MM.1S (cell line): ENCODE measurements around the gene PDIA4.

Source experiments
- DNase-seq: peaks from one replicate; pipeline ENCODE4 v3.0.0-alpha.2; 2015
- H2AFZ ChIP-seq: fragments of 300-600 bp; sonication (generic); 2 replicates; pipeline ENCODE4 v1.6.0; 2016; ENCODE audit warnings: antibody characterized with exemption, low read length
- H3F3A ChIP-seq: fragments of 300-600 bp; sonication (generic); 2 replicates; pipeline ENCODE4 v1.6.1; 2016; ENCODE audit warnings: mild to moderate bottlenecking, antibody characterized with exemption, low read length, moderate library complexity, mixed read lengths; ENCODE audit not compliant: insufficient read depth
- H3K27ac ChIP-seq: fragments of 300-600 bp; sonication (generic); 2 replicates; pipeline ENCODE4 v1.5.1; 2016; ENCODE audit warnings: mild to moderate bottlenecking, low read length
- H3K27me3 ChIP-seq: fragments of 300-600 bp; sonication (generic); replicated peaks from 2 replicates; pipeline ENCODE4 v1.6.0; 2016; ENCODE audit warnings: low read length; ENCODE audit not compliant: insufficient read depth
- H3K36me3 ChIP-seq: fragments of 300-600 bp; sonication (generic); replicated peaks from 2 replicates; pipeline ENCODE4 v1.6.1; 2016; ENCODE audit warnings: mild to moderate bottlenecking, low read length, mixed read lengths; ENCODE audit not compliant: insufficient read depth
- H3K4me1 ChIP-seq: fragments of 300-600 bp; sonication (generic); 2 replicates; pipeline ENCODE4 v1.6.1; 2016; ENCODE audit warnings: low read length, mixed read lengths
- H3K4me2 ChIP-seq: fragments of 300-600 bp; sonication (generic); 2 replicates; pipeline ENCODE4 v1.6.0; 2016; ENCODE audit warnings: low read depth, low read length
- H3K4me3 ChIP-seq: fragments of 300-600 bp; sonication (generic); 2 replicates; pipeline ENCODE4 v1.5.1; 2016; ENCODE audit warnings: low read length, mixed read lengths
- H3K79me2 ChIP-seq: fragments of 300-600 bp; sonication (generic); 2 replicates; pipeline ENCODE4 v1.6.1; 2016; ENCODE audit warnings: mixed run types, low read length, mixed read lengths
- H3K9ac ChIP-seq: fragments of 300-600 bp; sonication (generic); 2 replicates; pipeline ENCODE4 v1.6.1; 2016; ENCODE audit warnings: low read length, mixed read lengths
- H3K9me2 ChIP-seq: fragments of 300-600 bp; sonication (generic); replicated peaks from 2 replicates; pipeline ENCODE4 v1.6.1; 2016; ENCODE audit warnings: mild to moderate bottlenecking, low read length, mixed read lengths; ENCODE audit not compliant: insufficient read depth
- H3K9me3 ChIP-seq: fragments of 300-600 bp; sonication (generic); replicated peaks from 2 replicates; pipeline ENCODE4 v1.6.1; 2016; ENCODE audit warnings: mild to moderate bottlenecking, low read length, mixed read lengths; ENCODE audit not compliant: insufficient read depth
- H4K20me1 ChIP-seq: fragments of 300-600 bp; sonication (generic); 2 replicates; pipeline ENCODE4 v1.6.1; 2016; ENCODE audit warnings: mild to moderate bottlenecking, low read length, moderate library complexity, mixed read lengths; ENCODE audit not compliant: insufficient read depth
- EZH2 ChIP-seq: fragments of 300-600 bp; sonication (generic); optimal IDR thresholded peaks from 2 replicates; pipeline ENCODE3; 2017; ENCODE audit warnings: low read depth, mild to moderate bottlenecking, antibody characterized with exemption, low read length, mixed read lengths
- EZH2phosphoT487 ChIP-seq: fragments of 300-600 bp; sonication (generic); IDR thresholded peaks from 2 replicates; pipeline ENCODE4 v1.6.1; 2018; ENCODE audit warnings: antibody characterized with exemption, low read length
- TF ChIP-seq, protein P1 (sequence below): fragments of 300-600 bp; sonication (generic); IDR thresholded peaks from 2 replicates; pipeline ENCODE4 v1.5.1; 2016; ENCODE audit warnings: antibody characterized with exemption, low read length, mixed read lengths

Gene PDIA4

DNA sequence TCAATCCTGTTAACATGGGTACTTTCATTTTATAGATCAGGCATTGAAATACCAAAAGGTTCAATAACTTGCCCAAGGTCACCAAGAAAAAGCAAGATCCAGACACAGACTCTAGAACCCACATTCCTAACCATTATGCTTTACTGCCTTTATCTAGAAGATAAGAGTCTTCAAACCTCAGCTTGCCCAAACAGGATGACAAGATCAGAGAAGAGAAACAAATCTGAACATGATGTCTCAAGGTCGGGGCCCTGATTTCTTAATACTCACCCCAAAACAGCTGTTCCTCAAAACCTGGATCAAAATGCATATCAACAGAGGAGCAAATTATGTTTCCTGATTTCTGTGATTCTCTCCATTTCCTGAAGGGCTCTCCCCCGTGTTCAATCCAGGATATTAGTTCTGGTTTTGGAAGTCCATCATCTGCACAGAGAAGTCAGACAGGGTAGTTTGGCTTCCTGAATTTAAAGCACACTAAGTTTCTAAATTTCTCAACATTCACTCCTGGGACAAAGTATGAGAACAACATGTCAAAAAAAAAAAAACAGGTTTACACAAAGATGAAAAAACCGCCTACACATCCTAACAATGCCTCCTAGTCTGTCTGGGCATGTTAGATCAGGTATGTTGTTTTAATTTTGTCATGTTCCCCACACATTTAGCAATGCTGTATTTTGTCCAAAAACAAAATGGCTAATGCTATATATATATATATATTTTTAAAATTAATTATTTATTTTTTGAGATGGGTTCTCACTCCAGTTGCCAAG, 46.0 kb upstream of the PDIA4 start:
- TF ChIP-seq EZH2phosphoT487 (no peak), EZH2 (no peak)
- TF ChIP-seq, protein P1, sequence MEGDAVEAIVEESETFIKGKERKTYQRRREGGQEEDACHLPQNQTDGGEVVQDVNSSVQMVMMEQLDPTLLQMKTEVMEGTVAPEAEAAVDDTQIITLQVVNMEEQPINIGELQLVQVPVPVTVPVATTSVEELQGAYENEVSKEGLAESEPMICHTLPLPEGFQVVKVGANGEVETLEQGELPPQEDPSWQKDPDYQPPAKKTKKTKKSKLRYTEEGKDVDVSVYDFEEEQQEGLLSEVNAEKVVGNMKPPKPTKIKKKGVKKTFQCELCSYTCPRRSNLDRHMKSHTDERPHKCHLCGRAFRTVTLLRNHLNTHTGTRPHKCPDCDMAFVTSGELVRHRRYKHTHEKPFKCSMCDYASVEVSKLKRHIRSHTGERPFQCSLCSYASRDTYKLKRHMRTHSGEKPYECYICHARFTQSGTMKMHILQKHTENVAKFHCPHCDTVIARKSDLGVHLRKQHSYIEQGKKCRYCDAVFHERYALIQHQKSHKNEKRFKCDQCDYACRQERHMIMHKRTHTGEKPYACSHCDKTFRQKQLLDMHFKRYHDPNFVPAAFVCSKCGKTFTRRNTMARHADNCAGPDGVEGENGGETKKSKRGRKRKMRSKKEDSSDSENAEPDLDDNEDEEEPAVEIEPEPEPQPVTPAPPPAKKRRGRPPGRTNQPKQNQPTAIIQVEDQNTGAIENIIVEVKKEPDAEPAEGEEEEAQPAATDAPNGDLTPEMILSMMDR, result no peak

DNA sequence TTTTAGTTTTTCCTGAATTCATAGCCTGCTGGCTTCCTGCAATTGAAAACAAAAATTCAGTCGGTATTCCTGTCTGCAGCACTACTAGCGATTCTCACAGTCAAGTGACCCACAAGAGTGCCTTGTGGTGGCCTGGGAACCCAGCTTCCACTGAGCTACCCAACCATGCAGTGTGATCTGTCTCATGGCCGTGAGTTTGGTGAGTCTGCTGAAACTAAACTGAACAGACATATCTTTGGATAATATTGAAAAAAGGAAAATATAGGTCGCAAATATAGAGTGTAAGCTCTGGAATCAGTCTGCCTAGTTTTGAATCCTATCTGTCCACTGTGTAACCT, 44.1 kb upstream of the PDIA4 start:
- no peak overlapping the region for H3K9ac ChIP-seq
- H2AFZ ChIP-seq, result no peak overlapping the region
- H3K9me2 ChIP-seq, result no peaks in the 10 kb centered on the region
- no peaks in the 10 kb centered on the region for H3K36me3 ChIP-seq
- H3K4me1 ChIP-seq, result no peaks in the 10 kb centered on the region
- H3K79me2 ChIP-seq, result no peaks in the 10 kb centered on the region
- H3K4me3 ChIP-seq, result no peak overlapping the region
- no peak for DNase-seq
- H3F3A ChIP-seq, result no peaks in the 10 kb centered on the region
- no peak overlapping the region for H3K4me2 ChIP-seq
- no peaks in the 10 kb centered on the region for H3K9me3 ChIP-seq
- TF ChIP-seq, protein P1, result no peak
- TF ChIP-seq EZH2phosphoT487 (no peak), EZH2 (no peak)
- no peaks in the 10 kb centered on the region for H4K20me1 ChIP-seq
- no peak overlapping the region for H3K27ac ChIP-seq
- H3K27me3 ChIP-seq, result no peaks in the 10 kb centered on the region

More for the DNA sequence above, 46.0 kb upstream of the PDIA4 start:
- Histone ChIP-seq H3K9me3 (no peaks in the 10 kb centered on the region), H3K9me2 (no peaks in the 10 kb centered on the region), H3K4me2 (no peak overlapping the region), H4K20me1 (no peaks in the 10 kb centered on the region), H3K4me1 (no peaks in the 10 kb centered on the region), H3K36me3 (no peaks in the 10 kb centered on the region), H3K79me2 (no peaks in the 10 kb centered on the region), H3K4me3 (no peak overlapping the region), H3K9ac (no peak overlapping the region), H3K27me3 (no peaks in the 10 kb centered on the region), H3F3A (no peaks in the 10 kb centered on the region), H3K27ac (no peak overlapping the region), H2AFZ (no peak overlapping the region)
- no peak for DNase-seq

DNA sequence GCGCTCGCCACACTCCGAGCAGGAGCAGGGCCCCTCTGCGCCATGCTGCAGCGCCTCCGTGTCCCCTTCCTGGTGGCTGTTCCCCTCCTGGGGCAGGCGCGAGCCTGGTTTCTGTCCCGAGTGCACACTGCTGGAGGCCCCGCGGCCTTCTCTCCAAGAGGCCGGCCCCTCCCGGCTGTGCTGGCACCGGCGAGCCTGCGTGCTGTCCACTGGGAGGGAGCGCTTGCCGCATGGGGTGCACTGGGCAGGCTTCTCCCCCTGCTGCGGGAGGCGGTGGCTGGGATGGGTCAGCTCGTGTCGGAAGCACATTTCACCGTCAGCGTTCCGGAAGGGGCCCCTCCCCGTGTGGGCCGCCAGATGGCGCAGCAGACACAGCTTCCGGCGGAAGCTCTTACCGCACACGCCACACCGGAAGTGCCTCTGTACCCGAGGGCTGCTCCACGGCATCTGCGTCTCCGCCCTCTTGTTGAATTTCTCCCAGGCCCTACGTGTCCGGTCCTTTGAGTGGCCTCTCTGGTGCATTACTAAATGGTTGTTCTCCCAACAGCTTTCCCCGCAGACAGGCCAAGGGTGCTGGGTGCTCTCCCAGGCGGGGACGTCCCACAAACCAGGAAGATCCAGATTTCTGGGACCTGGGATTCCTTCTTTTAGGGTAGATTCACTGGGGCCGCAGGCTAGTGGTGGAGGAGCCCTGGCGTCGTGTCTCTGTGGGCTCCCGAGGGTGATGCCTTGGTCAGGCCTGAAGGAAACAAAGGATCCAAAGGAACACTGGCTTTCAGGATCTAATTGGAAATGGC, 43.5 kb upstream of the PDIA4 start:
- H3K4me2 ChIP-seq, result no peak overlapping the region

More for the DNA sequence above, 43.5 kb upstream of the PDIA4 start:
- no peaks in the 10 kb centered on the region for H4K20me1 ChIP-seq
- H3K79me2 ChIP-seq, result no peaks in the 10 kb centered on the region
- no peaks in the 10 kb centered on the region for H3K9me3 ChIP-seq
- no peaks in the 10 kb centered on the region for H3K4me1 ChIP-seq
- H3K4me3 ChIP-seq, result no peak overlapping the region
- H3K27ac ChIP-seq, result no peak overlapping the region
- H3K9ac ChIP-seq, result no peak overlapping the region
- no peaks in the 10 kb centered on the region for H3K9me2 ChIP-seq
- no peaks in the 10 kb centered on the region for H3F3A ChIP-seq
- H2AFZ ChIP-seq, result no peak overlapping the region
- no peak for TF ChIP-seq EZH2
- TF ChIP-seq EZH2phosphoT487, result no peak
- TF ChIP-seq, protein P1, result no peak
- no peak for DNase-seq
- H3K36me3 ChIP-seq, result no peaks in the 10 kb centered on the region
- no peaks in the 10 kb centered on the region for H3K27me3 ChIP-seq
